HepG2 (cell line): Measurements from ENCODE around the gene DSG2. TPM values are rescaled to one million over a fixed set of nuclear protein-coding genes. Genes with fewer than 3 reads are reported as not detected.

Experiments
- ATAC-seq: fragments of 200-7000 bp; cut with Tn5 transposase; 3 replicates; pipeline ENCODE4 v1.9.1; 2020; ENCODE audit warnings: mild to moderate bottlenecking, moderate library complexity
- BruUV-seq: library from RNA; stranded (reverse); fragments of 400-500 nt; replicated peaks from 2 replicates; lab custom pipeline; 2021; lab: Mats Ljungman, UMichigan
- CTCF ChIA-PET: fragments of 300-600 bp; formaldehyde crosslinking; extraction: SDS; loops from one replicate; lab custom pipeline; 2021; ENCODE audit warnings: low total read pairs, inconsistent platforms, low intra/inter-chr PET ratio; lab: Yijun Ruan, JAX
- POLR2A ChIA-PET: fragments of 350-600 bp; sonication (Branson Sonifier 250); formaldehyde crosslinking; loops from one replicate; lab custom pipeline; 2020; ENCODE audit warnings: antibody characterized with exemption, inconsistent platforms; lab: Yijun Ruan, JAX
- DNase-seq: peaks from one replicate; pipeline ENCODE4 v3.0.0-alpha.2; 2015; ENCODE audit warnings: low spot score
- FAIRE-seq: peaks from 3 replicates; lab custom pipeline; 2011; peaks lifted over from hg19 to GRCh38; lab: Jason Lieb, UNC
- H2AFZ ChIP-seq: one replicate; pipeline ENCODE4 v1.6.1; 2011; ENCODE audit warnings: low read length, inconsistent platforms
- H3K27ac ChIP-seq: fragments of 300-600 bp; 3 replicates; pipeline ENCODE4 v1.8.0; 2011; ENCODE audit warnings: mixed run types, mild to moderate bottlenecking, mixed read lengths, low read length, inconsistent platforms; ENCODE audit not compliant: insufficient read depth; ENCODE audit errors: extremely low read length
- H3K27me3 ChIP-seq, 2 experiments: fragments of 200-600 bp in 1 of 2; 2 replicates in 1 of 2; 3 replicates in 1 of 2; pipeline versions ENCODE4 v1.6.0 to v1.8.0; 2011; ENCODE audit warnings: low read length in 2 of 2, mild to moderate bottlenecking in 2 of 2, moderate library complexity in 2 of 2, inconsistent platforms in 1 of 2; ENCODE audit not compliant: insufficient read depth in 2 of 2, control insufficient read depth in 1 of 2
- H3K36me3 ChIP-seq, 2 experiments: fragments of 200-600 bp in 1 of 2; replicated peaks in 1 of 2; 2 replicates in 1 of 2; 3 replicates in 1 of 2; pipeline versions ENCODE4 v1.5.1 to v1.8.0; 2011; ENCODE audit warnings: low read length in 2 of 2, inconsistent platforms in 1 of 2; ENCODE audit not compliant: insufficient read depth in 2 of 2, control insufficient read depth in 1 of 2
- H3K4me1 ChIP-seq: 2 replicates; pipeline ENCODE4 v1.5.1; 2012; ENCODE audit warnings: low read length, inconsistent platforms; ENCODE audit not compliant: insufficient read depth
- H3K4me2 ChIP-seq: 2 replicates; pipeline ENCODE4 v1.6.0; 2011; ENCODE audit warnings: low read depth, low read length, inconsistent platforms
- H3K4me3 ChIP-seq, 3 experiments: fragments of 200-600 bp in 1 of 3; sonication (generic), shearing (Covaris generic) in 1 of 3; replicated peaks in 1 of 3; 2 replicates each; pipeline ENCODE4 v1.5.1; 2011 to 2016; ENCODE audit warnings: low read length in 3 of 3, inconsistent platforms in 2 of 3, low read depth in 2 of 3, mild to moderate bottlenecking in 2 of 3, control low read depth in 1 of 3, mixed read lengths in 1 of 3; ENCODE audit not compliant: insufficient read depth in 1 of 3
- H3K79me2 ChIP-seq: one replicate; pipeline ENCODE4 v1.6.1; 2011; ENCODE audit warnings: low read length, inconsistent platforms; ENCODE audit not compliant: insufficient read depth
- H3K9ac ChIP-seq: 2 replicates; pipeline ENCODE4 v1.6.0; 2011; ENCODE audit warnings: mild to moderate bottlenecking, low read depth, low read length, inconsistent platforms; ENCODE audit not compliant: insufficient read depth
- H3K9me3 ChIP-seq: 2 replicates; pipeline ENCODE4 v1.5.1; 2012; ENCODE audit warnings: mild to moderate bottlenecking, low read length
- H4K20me1 ChIP-seq: 2 replicates; pipeline ENCODE4 v1.6.0; 2011; ENCODE audit warnings: inconsistent platforms, mild to moderate bottlenecking, low read length, moderate library complexity; ENCODE audit not compliant: insufficient read depth
- ARNT ChIP-seq: fragments of 450-650 bp; IDR thresholded peaks from 2 replicates; pipeline ENCODE4 v1.6.1; 2017
- CTCF ChIP-seq: sonication (generic); formaldehyde crosslinking; IDR thresholded peaks from 2 replicates; pipeline ENCODE4 v1.5.0; 2020; ENCODE audit warnings: mild to moderate bottlenecking, missing genetic modification reagents, moderate library complexity
- GLI4 ChIP-seq: sonication (generic); formaldehyde crosslinking; IDR thresholded peaks from 2 replicates; pipeline ENCODE4 v1.5.1; 2020; ENCODE audit warnings: missing genetic modification reagents, mild to moderate bottlenecking, moderate library complexity, borderline replicate concordance
- HNRNPH1 ChIP-seq: fragments of 200-400 bp; formaldehyde crosslinking; optimal IDR thresholded peaks from 2 replicates; pipeline ENCODE3; 2017; ENCODE audit warnings: mild to moderate bottlenecking, low read depth, low read length
- MAFF ChIP-seq: IDR thresholded peaks from 2 replicates; pipeline ENCODE4 v1.6.1; 2011; ENCODE audit warnings: low read depth, low read length, improper control_type of control experiment
- MED13 ChIP-seq: sonication (generic); formaldehyde crosslinking; IDR thresholded peaks from 2 replicates; pipeline ENCODE4 v1.5.0; 2020; ENCODE audit warnings: missing genetic modification reagents
- RAD21 ChIP-seq: fragments of 450-650 bp; formaldehyde crosslinking; IDR thresholded peaks from 2 replicates; pipeline ENCODE4 v1.5.0; 2020; ENCODE audit warnings: mild to moderate bottlenecking
- SCMH1 ChIP-seq: sonication (generic); formaldehyde crosslinking; IDR thresholded peaks from 2 replicates; pipeline ENCODE4 v1.9.0; 2021; ENCODE audit warnings: missing genetic modification reagents, mild to moderate bottlenecking, borderline replicate concordance
- SMC3 ChIP-seq: IDR thresholded peaks from 2 replicates; pipeline ENCODE4 v1.6.1; 2011; ENCODE audit warnings: low read length, improper control_type of control experiment
- STAG1 ChIP-seq: sonication (generic); formaldehyde crosslinking; IDR thresholded peaks from 2 replicates; pipeline ENCODE4 v1.4.0; 2020; ENCODE audit warnings: missing genetic modification reagents
- ZNF318 ChIP-seq: sonication (generic); formaldehyde crosslinking; IDR thresholded peaks from 2 replicates; pipeline ENCODE4 v1.4.0; 2020; ENCODE audit warnings: mild to moderate bottlenecking, missing genetic modification reagents
- ZNF44 ChIP-seq: sonication (generic); formaldehyde crosslinking; IDR thresholded peaks from 2 replicates; pipeline ENCODE4 v1.5.1; 2020; ENCODE audit warnings: mild to moderate bottlenecking, missing genetic modification reagents
- ZNF549 ChIP-seq: sonication (generic); formaldehyde crosslinking; IDR thresholded peaks from 2 replicates; pipeline ENCODE4 v1.5.0; 2020; ENCODE audit warnings: missing genetic modification reagents
- ZNF652 ChIP-seq: IDR thresholded peaks from 2 replicates; pipeline ENCODE4 v1.6.1; 2016; ENCODE audit warnings: low read depth, borderline replicate concordance
- WGBS: methylation state at CpG from one replicate; pipeline ENCODE4 v1.1.6; 2017; ENCODE audit warnings: low lambda C conversion rate; 5-methylcytosine and 5-hydroxymethylcytosine counted together
- in situ Hi-C: cut with HindIII; loops from 2 replicates; pipeline ENCODE4 v1.10.0; 2017; ENCODE audit warnings: low pct_unique_long_range_greater_than_20kb; ENCODE audit not compliant: extremely low pct_ligation_motif_present
- intact Hi-C: fragments of 100-400 bp; cut with micrococcal nuclease; formaldehyde crosslinking; loops from one replicate; pipeline ENCODE4 v1.10.0; 2022; ENCODE audit not compliant: unreplicated experiment
- polyA plus RNA-seq, 8 experiments: library from polyadenylated mRNA; depleted of rRNA in 3 of 8; stranded (reverse) in 7 of 8; unstranded in 1 of 8; fragments of >200 nt; fragmentation: Illumina TruSeq in 4 of 8; extraction: Trizol in 4 of 8; gene quantifications; 2 replicates each; pipeline versions ENCODE4 v1.2.1 to v1.2.3, GENCODE V29; 2011 to 2016; ENCODE audit warnings: low read depth in 4 of 8, missing spikeins in 1 of 8, mixed read lengths in 1 of 8; ENCODE audit not compliant: insufficient read depth in 1 of 8
- total RNA-seq, 5 experiments: library from RNA; depleted of rRNA; stranded (reverse); fragments of >200 nt; fragmentation: Illumina TruSeq; extraction: Trizol; gene quantifications; 2 replicates each; pipeline ENCODE4 v1.2.3, GENCODE V29; 2016; ENCODE audit warnings: low read depth in 1 of 5

The DSG2 gene
- total and polyA plus RNA-seq, 2 of the 13 experiments (the other 11 are each of a cell fraction or from before 2014, with no cell fraction given), result 23.3 to 66.7 TPM

GRCh38 chr18:31506024-31506742 lies 8.2 kb downstream of the DSG2 start:
- no peak overlapping the region for H3K27ac ChIP-seq
- H3K27me3 ChIP-seq, result no peaks in the 10 kb centered on the region
- no peak overlapping the region for H3K4me2 ChIP-seq
- no peak overlapping the region for H2AFZ ChIP-seq
- 0 out of 5 replicates have a peak, but pooled peaks cover 0 to 2% of the 10 kb centered on the region in 2 experiments for H3K36me3 ChIP-seq
- CTCF ChIA-PET, result interaction anchor here (0.9 to 1.2 kb wide), 2 partner anchors 240 to 536 kb away, joined by 3 read pairs; no protein-coding TSS in a partner anchor
- no peak overlapping the region for H3K9ac ChIP-seq
- FAIRE-seq, result peak; percentile 59
- no TSS peak for BruUV-seq
- POLR2A ChIA-PET, result no interaction called here
- peak; percentile 64 for ATAC-seq
- H3K4me3 ChIP-seq, result no peak overlapping the region
- H3K9me3 ChIP-seq, result no peaks in the 10 kb centered on the region
- 86% methylated on average over 5 of the region's 5 CpGs for WGBS
- H4K20me1 ChIP-seq, result no peaks in the 10 kb centered on the region
- peaks cover 53% of the 10 kb centered on the region for H3K79me2 ChIP-seq
- intact Hi-C loops (loop anchor here (1.0 kb wide), 1 partner anchor 82 kb away; no protein-coding TSS in a partner anchor), in situ Hi-C loops (no loop called here)
- peaks cover 32% of the 10 kb centered on the region for H3K4me1 ChIP-seq
- DNase-seq, result peak; percentile 46
- TF ChIP-seq ZNF318 (CRISPR knock-in tag) (no peak), MED13 (no peak), ZNF549 (CRISPR knock-in tag) (no peak), ZNF44 (CRISPR knock-in tag) (no peak), RAD21 (CRISPR knock-in tag) (peak; percentile 51), SMC3 (peak; percentile 68; the same call in 1 of the 2 replicates), ARNT (no peak), MAFF (0 out of 2 replicates have a peak, but pooled peaks have one; percentile 4), ZNF652 (CRISPR knock-in tag) (no peak), SCMH1 (CRISPR knock-in tag) (no peak), STAG1 (CRISPR knock-in tag) (peak; percentile 70), CTCF (peak; percentile 52), GLI4 (CRISPR knock-in tag) (no peak), HNRNPH1 (no peak)
